H1 (cell line): ENCODE measurements around the gene MTURN. TPM values are rescaled to one million over a fixed set of nuclear protein-coding genes. Genes with fewer than 3 reads are reported as not detected.

Experiments
- CTCF ChIA-PET: fragments of 300-600 bp; sonication (Branson Sonifier 250); formaldehyde crosslinking; loops from one replicate; lab custom pipeline; 2021; ENCODE audit not compliant: partially characterized antibody; lab: Charles Lee
- POLR2A ChIA-PET: fragments of 300-600 bp; sonication (Branson Sonifier 250); formaldehyde crosslinking; loops from one replicate; lab custom pipeline; 2021; ENCODE audit warnings: inconsistent platforms; ENCODE audit not compliant: partially characterized antibody; lab: Charles Lee
- DNase-seq, 2 experiments: peaks; one replicate each; pipeline versions ENCODE4 v3.0.0 to v3.0.0-alpha.2; 2010 to 2022; ENCODE audit warnings: low spot score in 2 of 2, low read depth in 1 of 2, mixed read lengths in 1 of 2
- FAIRE-seq: peaks from 2 replicates; lab custom pipeline; 2011; peaks lifted over from hg19 to GRCh38; lab: Jason Lieb, UNC
- H2AFZ ChIP-seq: 2 replicates; pipeline ENCODE4 v1.8.1; 2012; ENCODE audit warnings: low read length, inconsistent platforms
- H2AK5ac ChIP-seq: 2 replicates; pipeline ENCODE4 v1.6.1; 2013; ENCODE audit warnings: low read depth, low read length
- H2BK120ac ChIP-seq: replicated peaks from 2 replicates; pipeline ENCODE3; 2013; ENCODE audit warnings: low read depth, low read length, inconsistent platforms
- H2BK12ac ChIP-seq: 2 replicates; pipeline ENCODE4 v1.6.1; 2013; ENCODE audit warnings: low read depth, low read length
- H2BK15ac ChIP-seq: 2 replicates; pipeline ENCODE4 v1.6.1; 2013; ENCODE audit warnings: low read length
- H2BK20ac ChIP-seq: 2 replicates; pipeline ENCODE4 v1.6.1; 2013; ENCODE audit warnings: low read length
- H2BK5ac ChIP-seq: 2 replicates; pipeline ENCODE4 v1.6.1; 2013; ENCODE audit warnings: low read depth, low read length
- H3K14ac ChIP-seq: 2 replicates; pipeline ENCODE4 v1.6.1; 2013; ENCODE audit warnings: inconsistent platforms; ENCODE audit not compliant: insufficient read length
- H3K18ac ChIP-seq: 2 replicates; pipeline ENCODE4 v1.6.1; 2013; ENCODE audit warnings: low read length; ENCODE audit errors: extremely low read depth
- H3K23ac ChIP-seq: 2 replicates; pipeline ENCODE4 v1.6.1; 2013; ENCODE audit warnings: inconsistent platforms; ENCODE audit not compliant: insufficient read length
- H3K23me2 ChIP-seq: 2 replicates; pipeline ENCODE4 v1.6.1; 2013; ENCODE audit warnings: low read depth, low read length
- H3K27ac ChIP-seq: 2 replicates; pipeline ENCODE4 v1.6.1; 2011; ENCODE audit warnings: low read depth, low read length, inconsistent platforms
- H3K27me3 ChIP-seq, 4 experiments: replicated peaks in 1 of 4; 1 replicate in 1 of 4; 2 replicates in 3 of 4; pipeline versions ENCODE4 v1.6.1 to v1.8.1; 2011 to 2013; ENCODE audit warnings: low read length in 3 of 4, mild to moderate bottlenecking in 3 of 4, inconsistent platforms in 2 of 4, mixed read lengths in 2 of 4, moderate library complexity in 1 of 4; ENCODE audit not compliant: control insufficient read depth in 3 of 4, insufficient read depth in 3 of 4; ENCODE audit errors: extremely low read depth in 1 of 4
- H3K36me3 ChIP-seq, 4 experiments: 2 replicates each; pipeline versions ENCODE4 v1.6.1 to v1.8.1; 2011 to 2013; ENCODE audit warnings: mild to moderate bottlenecking in 4 of 4, low read length in 3 of 4, moderate library complexity in 2 of 4, control low read depth in 1 of 4, inconsistent platforms in 1 of 4; ENCODE audit not compliant: insufficient read depth in 4 of 4, control insufficient read depth in 2 of 4
- H3K4ac ChIP-seq: replicated peaks from 2 replicates; pipeline ENCODE3; 2013; ENCODE audit warnings: low read length, low read depth, mixed read lengths, inconsistent platforms; ENCODE audit not compliant: insufficient read length
- H3K4me1 ChIP-seq, 4 experiments: replicated peaks in 1 of 4; 1 replicate in 1 of 4; 2 replicates in 3 of 4; pipeline versions ENCODE4 v1.6.1 to v1.8.1; 2011 to 2013; ENCODE audit warnings: low read length in 3 of 4, inconsistent platforms in 2 of 4, mixed read lengths in 1 of 4; ENCODE audit not compliant: insufficient read depth in 4 of 4, control insufficient read depth in 3 of 4
- H3K4me2 ChIP-seq, 2 experiments: 2 replicates each; pipeline versions ENCODE4 v1.6.1 to v1.8.1; 2011 to 2013; ENCODE audit warnings: low read depth in 2 of 2, low read length in 2 of 2, control low read depth in 1 of 2, inconsistent platforms in 1 of 2, mild to moderate bottlenecking in 1 of 2; ENCODE audit not compliant: insufficient read depth in 1 of 2
- H3K4me3 ChIP-seq, 4 experiments: fragments of 200-600, 300-600 bp in 1 of 4; sonication (generic), shearing (Covaris generic), sonication (Bioruptor Twin) in 1 of 4; 2 replicates each; pipeline versions ENCODE4 v1.5.1 to v1.8.1; 2011 to 2016; ENCODE audit warnings: low read length in 4 of 4, low read depth in 3 of 4, control low read depth in 2 of 4, inconsistent platforms in 2 of 4, mild to moderate bottlenecking in 2 of 4, mixed read lengths in 1 of 4, moderate library complexity in 1 of 4; ENCODE audit not compliant: insufficient read depth in 2 of 4; ENCODE audit errors: extremely low read depth in 1 of 4
- H3K56ac ChIP-seq: replicated peaks from 2 replicates; pipeline ENCODE3; 2013; ENCODE audit warnings: low read depth, mild to moderate bottlenecking, mixed read lengths, low read length, inconsistent platforms; ENCODE audit not compliant: insufficient read length
- H3K79me1 ChIP-seq: 2 replicates; pipeline ENCODE4 v1.6.1; 2013; ENCODE audit warnings: low read depth, low read length, control low read depth
- H3K79me2 ChIP-seq, 2 experiments: 2 replicates each; pipeline versions ENCODE4 v1.6.1 to v1.8.1; 2012 to 2013; ENCODE audit warnings: low read length in 2 of 2, mild to moderate bottlenecking in 2 of 2, inconsistent platforms in 1 of 2; ENCODE audit not compliant: insufficient read depth in 2 of 2, control insufficient read depth in 1 of 2
- H3K9ac ChIP-seq, 4 experiments: replicated peaks in 1 of 4; 1 replicate in 1 of 4; 2 replicates in 3 of 4; pipeline versions ENCODE4 v1.6.1 to v1.8.1; 2011 to 2013; ENCODE audit warnings: low read depth in 3 of 4, low read length in 3 of 4, control low read depth in 2 of 4, mild to moderate bottlenecking in 2 of 4, moderate library complexity in 2 of 4, inconsistent platforms in 1 of 4; ENCODE audit errors: extremely low read depth in 1 of 4
- H3K9me3 ChIP-seq, 2 experiments: 2 replicates each; pipeline versions ENCODE4 v1.6.1 to v1.8.1; 2012 to 2013; ENCODE audit warnings: mild to moderate bottlenecking in 2 of 2, moderate library complexity in 2 of 2, control low read depth in 1 of 2, inconsistent platforms in 1 of 2, low read depth in 1 of 2, low read length in 1 of 2, mixed read lengths in 1 of 2; ENCODE audit not compliant: insufficient read depth in 2 of 2
- H4K20me1 ChIP-seq, 2 experiments: replicated peaks in 1 of 2; 2 replicates each; pipeline versions ENCODE3 to v1.8.1; 2011 to 2013; ENCODE audit warnings: inconsistent platforms in 2 of 2, low read length in 2 of 2, mild to moderate bottlenecking in 1 of 2; ENCODE audit not compliant: insufficient read depth in 2 of 2, control insufficient read depth in 1 of 2
- H4K5ac ChIP-seq: 2 replicates; pipeline ENCODE4 v1.6.1; 2013; ENCODE audit warnings: low read length, low read depth, mixed read lengths, inconsistent platforms; ENCODE audit not compliant: insufficient read length
- H4K8ac ChIP-seq: 2 replicates; pipeline ENCODE4 v1.8.0; 2013; ENCODE audit warnings: mild to moderate bottlenecking, moderate library complexity, low read length, inconsistent platforms; ENCODE audit not compliant: insufficient read depth; ENCODE audit errors: extremely low read depth
- H4K91ac ChIP-seq: replicated peaks from 2 replicates; pipeline ENCODE3; 2013; ENCODE audit warnings: low read length, mixed read lengths, inconsistent platforms; ENCODE audit not compliant: insufficient read length
- EZH2 ChIP-seq: fragments of 200-600 bp; sonication (generic); IDR thresholded peaks from 2 replicates; pipeline ENCODE4 v1.7.1; 2012; ENCODE audit warnings: low read depth, mild to moderate bottlenecking, moderate library complexity, low read length, inconsistent platforms; ENCODE audit not compliant: severe bottlenecking
- RNF2 ChIP-seq: fragments of 200-900, 300-1000 bp; sonication (generic); IDR thresholded peaks from 2 replicates; pipeline ENCODE4 v1.7.1; 2016; ENCODE audit warnings: borderline replicate concordance, low read depth, mild to moderate bottlenecking, antibody characterized with exemption, low read length; ENCODE audit not compliant: poor library complexity, severe bottlenecking; ENCODE audit errors: missing control alignments
- SIRT6 ChIP-seq: IDR thresholded peaks from one replicate; pipeline ENCODE4 v1.7.1; 2012; ENCODE audit warnings: low read length, inconsistent platforms
- TEAD4 ChIP-seq: IDR thresholded peaks from 2 replicates; pipeline ENCODE4 v1.6.1; 2012; ENCODE audit warnings: low read depth, low read length, inconsistent platforms, mixed read lengths
- WGBS, 2 experiments: shearing (Covaris generic) in 1 of 2; methylation state at CpG; one replicate each; pipeline versions ENCODE4 v1.1.6 to v1.1.7; 2013 to 2015; ENCODE audit warnings: low lambda C conversion rate in 2 of 2, mixed read lengths in 2 of 2, inconsistent platforms in 1 of 2, low coverage in 1 of 2, missing lambda C conversion rate in 1 of 2; ENCODE audit not compliant: insufficient replicate concordance in 2 of 2, insufficient coverage in 1 of 2, insufficient read length in 1 of 2; ENCODE audit errors: extremely low coverage in 1 of 2, missing lambda C conversion rate in 1 of 2; 5-methylcytosine and 5-hydroxymethylcytosine counted together
- polyA plus RNA-seq, 7 experiments: library from polyadenylated mRNA; depleted of rRNA in 3 of 7; stranded (reverse) in 5 of 7; unstranded in 2 of 7; fragments of >200 nt in 5 of 7; fragments of 200-250 nt in 2 of 7; gene quantifications; 1 replicate in 5 of 7; 2 replicates in 1 of 7; 4 replicates in 1 of 7; pipeline versions ENCODE4 v1.2.1 to v1.2.3, GENCODE V29; 2011 to 2013; ENCODE audit warnings: missing spikeins in 2 of 7, mixed read lengths in 2 of 7
- total RNA-seq: library from RNA; stranded (reverse); fragmentation: NEBNext Ultra II Directional; extraction: Animal tissue kit (Norgen Biotek cat#: 25700); gene quantifications from 2 replicates; pipeline ENCODE4 v1.2.1, GENCODE V29; 2021

Gene MTURN
- total and polyA plus RNA-seq, 2 of the 8 experiments (the other 6 are each of a cell fraction or from before 2014, with no cell fraction given): 2.6 to 5.8 TPM

DNA sequence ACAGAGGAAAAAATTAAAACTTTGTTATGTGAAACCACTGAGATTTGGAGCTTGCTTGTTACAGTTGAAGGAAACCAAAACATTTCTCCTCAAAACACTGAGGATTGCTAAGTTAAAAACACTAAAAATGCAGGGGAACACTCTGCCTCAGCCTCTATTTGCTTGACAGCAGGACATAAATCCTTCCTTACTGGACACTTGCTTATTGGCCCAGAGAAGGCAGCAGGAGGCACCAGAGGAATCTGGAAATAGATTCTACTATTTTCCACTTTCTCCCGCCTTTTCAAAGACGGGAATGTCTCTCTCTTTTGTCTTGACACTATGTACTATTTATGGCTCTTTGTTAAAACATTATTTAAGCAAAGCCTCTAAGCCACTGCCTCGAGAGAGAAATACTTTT is 67.9 kb downstream of the MTURN start:
- H3K9me3 ChIP-seq: peaks cover under 1 to 10% of the 10 kb centered on the region in 2 experiments; a peak in 1 of 4 replicates
- H3K9ac ChIP-seq: no peak overlapping the region
- no peak for TF ChIP-seq RNF2
- TF ChIP-seq EZH2: no peak
- no peak for TF ChIP-seq TEAD4
- TF ChIP-seq SIRT6: no peak
- H2AK5ac ChIP-seq: no peak overlapping the region
- no peaks in the 10 kb centered on the region for H3K27me3 ChIP-seq
- H3K23me2 ChIP-seq: no peaks in the 10 kb centered on the region
- H3K79me2 ChIP-seq: no peaks in the 10 kb centered on the region
- H3K27ac ChIP-seq: no peak overlapping the region
- no peaks in the 10 kb centered on the region for H3K79me1 ChIP-seq
- no peak overlapping the region for H4K91ac ChIP-seq
- no peaks in the 10 kb centered on the region for H3K4me1 ChIP-seq
- no peaks in the 10 kb centered on the region for H3K36me3 ChIP-seq
- no peak overlapping the region for H2AFZ ChIP-seq
- no peak overlapping the region for H2BK120ac ChIP-seq
- H3K56ac ChIP-seq: no peak overlapping the region
- ChIA-PET POLR2A (no interaction called here), CTCF (interaction anchor here (0.8 to 1.3 kb wide), 2 partner anchors 24 to 25 kb away, joined by 3 read pairs; no protein-coding TSS in a partner anchor)
- H3K4me3 ChIP-seq: no peak overlapping the region
- no peaks in the 10 kb centered on the region for H4K20me1 ChIP-seq
- H3K23ac ChIP-seq: no peak overlapping the region
- DNase-seq (no peak), FAIRE-seq (no peak)
- H2BK12ac ChIP-seq: no peak overlapping the region
- no peak overlapping the region for H3K14ac ChIP-seq
- H3K4me2 ChIP-seq: no peak overlapping the region
- 83% methylated on average over 3 of the region's 3 CpGs; no CpG with 5 or more reads in 1 of the 2 experiments for WGBS, 2 experiments
- H2BK15ac ChIP-seq: no peak overlapping the region
- H3K4ac ChIP-seq: no peak overlapping the region
- no peak overlapping the region for H4K5ac ChIP-seq
- no peak overlapping the region for H4K8ac ChIP-seq
- H2BK20ac ChIP-seq: no peak overlapping the region
- no peak overlapping the region for H2BK5ac ChIP-seq
- H3K18ac ChIP-seq: no peak overlapping the region
